ENCODE results near the gene ZMIZ1.

The ZMIZ1 gene

DNA sequence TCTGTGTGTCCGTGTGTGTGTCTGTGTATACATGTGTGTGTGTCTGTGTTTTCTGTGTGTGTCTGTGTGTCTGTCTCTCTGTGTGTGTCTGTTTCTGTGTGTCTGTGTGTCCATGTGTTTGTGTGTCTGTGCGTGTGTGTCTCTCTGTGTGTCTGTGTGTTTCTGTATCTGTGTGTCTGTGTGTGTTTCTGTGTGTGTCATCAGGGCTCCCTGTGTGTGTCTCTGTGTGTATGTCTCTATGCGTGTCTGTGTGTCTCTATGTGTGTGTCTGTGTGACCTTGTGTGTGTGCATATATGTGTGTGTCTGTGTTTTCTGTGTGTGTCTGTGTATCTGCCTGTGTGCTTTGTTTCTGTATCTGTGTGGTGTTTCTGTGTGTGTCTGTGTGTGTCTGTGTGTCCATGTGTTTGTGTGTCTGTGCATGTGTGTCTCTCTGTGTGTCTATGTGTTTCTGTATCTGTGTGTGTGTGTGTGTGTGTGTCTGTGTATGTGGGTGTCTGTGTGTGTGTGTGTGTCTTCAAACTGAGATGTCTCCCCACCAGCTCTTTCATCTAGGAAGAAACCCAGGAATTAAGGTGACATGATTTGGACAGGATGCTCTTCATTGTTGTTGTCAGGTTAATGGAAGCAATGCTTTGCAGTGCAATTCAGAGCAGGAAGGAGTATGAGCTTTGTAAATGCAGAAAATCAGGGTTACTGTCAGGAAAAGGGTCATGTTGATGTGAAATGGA is 257.8 kb downstream of the ZMIZ1 start:
- Histone ChIP-seq H3K36me3 (replicated peaks) (no peaks in the 10 kb centered on the region), H3K4me3 (ENCODE audit: low read depth, low read length) (no peak overlapping the region), H3K27ac (no peak overlapping the region), H3K27me3 (replicated peaks) (no peaks in the 10 kb centered on the region)
- DNase-seq, result no peak
- in situ Hi-C loops (cut with HindIII; ENCODE audit: low pct_ligation_motif_present, low sequenced_read_pairs), result no loop called here
- TF ChIP-seq, protein P1, sequence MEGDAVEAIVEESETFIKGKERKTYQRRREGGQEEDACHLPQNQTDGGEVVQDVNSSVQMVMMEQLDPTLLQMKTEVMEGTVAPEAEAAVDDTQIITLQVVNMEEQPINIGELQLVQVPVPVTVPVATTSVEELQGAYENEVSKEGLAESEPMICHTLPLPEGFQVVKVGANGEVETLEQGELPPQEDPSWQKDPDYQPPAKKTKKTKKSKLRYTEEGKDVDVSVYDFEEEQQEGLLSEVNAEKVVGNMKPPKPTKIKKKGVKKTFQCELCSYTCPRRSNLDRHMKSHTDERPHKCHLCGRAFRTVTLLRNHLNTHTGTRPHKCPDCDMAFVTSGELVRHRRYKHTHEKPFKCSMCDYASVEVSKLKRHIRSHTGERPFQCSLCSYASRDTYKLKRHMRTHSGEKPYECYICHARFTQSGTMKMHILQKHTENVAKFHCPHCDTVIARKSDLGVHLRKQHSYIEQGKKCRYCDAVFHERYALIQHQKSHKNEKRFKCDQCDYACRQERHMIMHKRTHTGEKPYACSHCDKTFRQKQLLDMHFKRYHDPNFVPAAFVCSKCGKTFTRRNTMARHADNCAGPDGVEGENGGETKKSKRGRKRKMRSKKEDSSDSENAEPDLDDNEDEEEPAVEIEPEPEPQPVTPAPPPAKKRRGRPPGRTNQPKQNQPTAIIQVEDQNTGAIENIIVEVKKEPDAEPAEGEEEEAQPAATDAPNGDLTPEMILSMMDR (IDR thresholded peaks at IDR 0.05; ENCODE audit: low read depth, low read length, missing control alignments), result no peak

GRCh38 chr10:79327090-79327457 is 258.3 kb downstream of the ZMIZ1 start:
- Histone ChIP-seq H3K27ac (no peak overlapping the region), H3K27me3 (replicated peaks) (no peaks in the 10 kb centered on the region), H3K4me3 (ENCODE audit: low read depth, low read length) (no peak overlapping the region), H3K36me3 (replicated peaks) (no peaks in the 10 kb centered on the region)
- in situ Hi-C loops (cut with HindIII; ENCODE audit: low pct_ligation_motif_present, low sequenced_read_pairs), result no loop called here
- no peak for DNase-seq
- TF ChIP-seq, protein P1 (IDR thresholded peaks at IDR 0.05; ENCODE audit: low read depth, low read length, missing control alignments), result no peak

GRCh38 chr10:79328147-79328701 is 259.5 kb downstream of the ZMIZ1 start:
- no peaks in the 10 kb centered on the region for H3K27me3 ChIP-seq (replicated peaks)
- DNase-seq, result no peak
- TF ChIP-seq, protein P1 (IDR thresholded peaks at IDR 0.05; ENCODE audit: low read depth, low read length, missing control alignments), result no peak
- no peaks in the 10 kb centered on the region for H3K36me3 ChIP-seq (replicated peaks)
- no peak overlapping the region for H3K4me3 ChIP-seq (ENCODE audit: low read depth, low read length)
- in situ Hi-C loops (cut with HindIII; ENCODE audit: low pct_ligation_motif_present, low sequenced_read_pairs), result no loop called here
- H3K27ac ChIP-seq, result no peak overlapping the region

DNA sequence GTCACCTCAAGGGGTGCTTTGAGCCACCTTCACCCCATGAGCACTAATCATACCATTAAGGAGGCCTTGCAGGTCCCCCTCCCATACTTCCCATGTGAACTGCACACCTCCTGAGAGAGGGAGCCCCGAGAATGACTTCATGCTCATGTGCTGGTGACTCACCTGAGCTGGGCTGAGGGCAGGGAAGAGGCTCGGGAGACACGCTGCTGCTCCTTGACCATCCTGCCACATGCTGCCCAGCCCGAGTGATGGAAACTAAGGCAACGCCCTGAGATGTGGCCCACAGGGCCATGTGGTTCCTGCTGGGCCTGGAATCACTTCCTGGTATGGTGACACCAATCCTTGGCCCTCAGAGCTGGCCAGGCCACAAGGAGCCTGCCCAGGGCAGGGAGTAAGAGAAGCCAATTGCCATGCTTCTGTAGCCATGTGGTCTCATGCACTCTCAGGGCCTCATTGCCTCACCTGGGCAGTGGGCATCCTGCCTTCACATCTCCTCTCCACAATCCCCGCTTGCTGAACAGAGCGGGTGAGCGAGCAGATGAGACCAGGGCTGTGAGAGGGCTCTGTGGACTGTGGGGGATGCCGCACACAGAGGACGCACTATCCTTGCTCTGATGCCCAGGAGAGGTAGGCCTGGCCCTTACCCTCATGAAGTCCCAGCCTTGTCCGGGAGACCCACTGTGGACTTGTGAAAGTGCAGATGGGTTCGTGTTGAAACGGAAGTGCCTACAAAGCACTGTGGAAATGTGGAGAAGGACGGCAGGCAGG is 260.2 kb downstream of the ZMIZ1 start:
- H3K4me3 ChIP-seq (ENCODE audit: low read depth, low read length), result no peak overlapping the region
- in situ Hi-C loops (cut with HindIII; ENCODE audit: low pct_ligation_motif_present, low sequenced_read_pairs), result no loop called here
- DNase-seq, result peak; percentile 14
- no peak overlapping the region for H3K27ac ChIP-seq
- H3K36me3 ChIP-seq (replicated peaks), result no peaks in the 10 kb centered on the region
- TF ChIP-seq, protein P1 (IDR thresholded peaks at IDR 0.05; ENCODE audit: low read depth, low read length, missing control alignments), result no peak
- H3K27me3 ChIP-seq (replicated peaks), result no peaks in the 10 kb centered on the region

DNA sequence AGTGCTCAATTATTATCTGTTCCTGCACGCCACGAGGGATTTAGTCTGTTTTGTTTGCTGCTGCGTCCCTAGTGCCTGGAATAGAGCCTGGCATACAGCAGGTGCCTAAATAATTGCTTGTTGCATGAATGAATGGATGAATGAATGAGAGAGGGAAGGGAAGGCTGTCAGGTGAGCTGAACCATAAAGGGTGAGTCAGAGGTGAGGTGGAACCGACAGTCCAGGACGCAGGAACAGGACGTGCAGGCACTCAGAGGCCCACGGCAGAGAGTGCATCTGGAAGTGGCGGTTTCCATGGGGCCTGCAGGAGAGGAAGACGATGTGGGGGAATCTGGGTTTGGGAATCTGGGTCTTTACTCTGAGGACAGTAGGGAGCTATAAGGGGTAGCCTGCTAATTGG is 260.8 kb downstream of the ZMIZ1 start:
- Histone ChIP-seq H3K27ac (no peak overlapping the region), H3K4me3 (ENCODE audit: low read depth, low read length) (no peak overlapping the region), H3K36me3 (replicated peaks) (no peaks in the 10 kb centered on the region), H3K27me3 (replicated peaks) (no peaks in the 10 kb centered on the region)
- in situ Hi-C loops (cut with HindIII; ENCODE audit: low pct_ligation_motif_present, low sequenced_read_pairs), result no loop called here
- TF ChIP-seq, protein P1 (IDR thresholded peaks at IDR 0.05; ENCODE audit: low read depth, low read length, missing control alignments), result no peak
- DNase-seq, result no peak

All from brain microvascular endothelial cell (primary cell).